GM19193 (cell line): Measurements from ENCODE around the gene KRTAP5-9.

Experiments used
- POLR2A ChIP-seq: IDR thresholded peaks from 4 replicates; pipeline ENCODE4 v1.6.1; 2011; ENCODE audit not compliant: insufficient read depth, insufficient read length; ENCODE audit errors: extremely low read depth

KRTAP5-9 gene

DNA sequence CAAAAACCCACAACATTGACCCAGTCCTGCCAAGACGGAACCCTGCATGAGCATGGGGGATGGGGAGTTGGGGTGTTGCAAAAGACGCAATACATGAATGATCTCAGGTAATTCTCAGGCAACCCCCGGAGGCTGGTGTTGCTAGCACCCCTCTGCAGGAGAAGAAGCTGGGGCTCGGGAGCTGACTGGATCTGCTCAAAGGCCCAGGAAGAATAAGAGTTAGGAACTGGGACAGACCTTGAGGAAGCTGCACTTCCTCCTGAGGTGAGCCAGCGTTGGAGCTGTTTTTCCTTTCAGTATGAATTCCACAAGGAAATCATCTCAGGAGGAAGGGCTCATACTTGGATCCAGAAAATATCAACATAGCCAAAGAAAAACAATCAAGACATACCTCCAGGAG, at the start of gene KRTAP5-9:
Gene KRTAP5-9, plus strand, starts transcription at position 301 of the 400 bp plus-strand sequence. CDS start 238 bp downstream, outside the sequence.
- no peak for TF ChIP-seq POLR2A

GRCh38 chr11:71499125-71499524, 49.1 kb upstream of the KRTAP5-9 start:
- no peak for TF ChIP-seq POLR2A

DNA sequence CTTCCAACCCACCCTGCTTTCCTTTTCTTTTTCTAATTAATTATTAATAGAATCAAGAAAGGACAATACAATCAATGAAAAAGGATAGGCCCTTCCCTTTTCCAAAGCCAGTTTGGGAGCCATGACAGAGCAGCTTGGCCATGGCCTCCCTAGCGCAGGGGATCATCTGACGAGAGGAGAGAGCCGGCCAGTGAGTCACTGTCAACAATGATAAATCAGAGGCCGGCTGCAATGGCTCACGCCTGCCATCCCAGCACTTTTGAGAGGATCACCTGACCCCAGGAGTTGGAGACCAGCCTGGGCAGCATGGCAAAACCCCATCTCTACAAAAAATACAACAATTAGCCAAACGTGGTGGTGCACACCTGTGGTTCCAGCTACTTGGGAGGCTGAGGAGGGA, 48.7 kb upstream of the KRTAP5-9 start:
- TF ChIP-seq POLR2A: no peak

DNA sequence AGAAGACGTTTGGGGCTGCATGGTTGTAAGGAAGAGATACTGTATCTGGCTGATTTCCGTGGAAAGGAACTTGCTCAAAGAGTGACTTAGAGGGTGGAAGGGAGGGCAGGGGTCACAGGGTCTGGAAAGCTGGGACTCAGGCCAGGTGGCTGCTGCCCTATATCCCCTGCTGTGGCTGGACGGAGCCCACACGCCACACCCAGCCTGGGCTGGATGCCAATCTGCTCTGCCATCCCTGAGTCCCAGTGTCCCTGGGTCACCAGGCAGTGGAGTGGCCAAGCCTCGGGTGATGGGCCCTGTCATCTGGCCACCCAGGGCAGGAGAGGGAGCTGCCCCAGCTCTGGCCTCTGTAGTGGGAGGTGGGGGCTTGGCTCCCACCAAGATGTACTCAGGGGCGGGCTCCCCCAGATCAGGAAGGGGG, 47.6 kb upstream of the KRTAP5-9 start:
- TF ChIP-seq POLR2A: no peak

- no peak for TF ChIP-seq POLR2A
These were observed 46.9 kb upstream of the KRTAP5-9 start for GRCh38 chr11:71501071-71501985.

DNA sequence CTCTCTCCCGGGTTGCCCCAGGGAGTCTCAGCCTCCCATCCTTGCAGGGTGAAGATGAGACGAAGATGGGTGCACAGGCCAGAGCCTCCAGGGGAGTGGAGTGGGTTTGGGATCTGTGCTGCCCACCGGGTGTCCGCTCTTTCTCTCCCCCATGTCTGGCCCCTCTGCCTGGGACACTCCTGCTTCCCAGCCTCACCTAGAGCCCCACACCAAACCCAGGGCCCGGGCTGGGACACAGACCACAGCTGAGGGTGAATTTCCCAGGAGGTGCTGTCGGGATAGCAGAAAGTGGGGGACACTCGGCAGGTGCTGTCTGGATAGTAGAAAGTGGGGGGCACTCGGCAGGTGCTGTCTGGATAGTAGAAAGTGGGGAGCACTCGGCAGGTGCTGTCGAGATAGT, 46.2 kb upstream of the KRTAP5-9 start:
- no peak for TF ChIP-seq POLR2A

- no peak for TF ChIP-seq POLR2A
These were observed 45.3 kb upstream of the KRTAP5-9 start for GRCh38 chr11:71502871-71503435.

- no peak for TF ChIP-seq POLR2A
These were observed 43.7 kb upstream of the KRTAP5-9 start for GRCh38 chr11:71504531-71504930.

GRCh38 chr11:71505001-71505400, 43.2 kb upstream of the KRTAP5-9 start:
- TF ChIP-seq POLR2A: no peak

- no peak for TF ChIP-seq POLR2A
These were observed 42.4 kb upstream of the KRTAP5-9 start for GRCh38 chr11:71505781-71506180.

- no peak for TF ChIP-seq POLR2A
These were observed 41.1 kb upstream of the KRTAP5-9 start for GRCh38 chr11:71507102-71507501.

GRCh38 chr11:71518506-71519471, 29.4 kb upstream of the KRTAP5-9 start:
- TF ChIP-seq POLR2A: no peak

DNA sequence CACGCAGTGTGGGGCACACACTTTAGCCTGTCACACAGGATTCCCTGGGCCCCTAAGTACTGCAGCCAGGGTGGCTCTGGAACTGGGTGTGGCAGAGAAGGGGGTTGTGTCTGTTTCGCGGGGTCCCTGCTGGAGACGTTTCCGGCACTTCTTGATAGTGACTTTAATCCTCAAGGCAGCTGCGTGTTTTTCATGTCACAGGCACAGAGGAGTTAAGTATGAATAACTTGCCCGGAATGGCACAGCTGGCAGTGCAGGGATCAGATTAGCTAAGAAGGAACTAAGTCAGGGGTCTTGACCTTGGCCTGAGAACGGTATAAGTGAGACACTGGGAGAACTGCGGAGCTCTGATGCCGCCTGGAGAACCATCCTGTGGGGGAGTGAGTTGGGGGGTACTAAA, 28.7 kb upstream of the KRTAP5-9 start:
- no peak for TF ChIP-seq POLR2A

GRCh38 chr11:71525188-71525937, 22.9 kb upstream of the KRTAP5-9 start:
- TF ChIP-seq POLR2A: no peak
